Stimulated activated CD8-positive, alpha-beta memory T cell treated with anti-CD3 and anti-CD28 coated beads, Interleukin-4, amount 100 ng/mL, for 48 hours (primary cell): ENCODE data around the gene FMNL3.

Source experiments
- DNase-seq: peaks from one replicate; pipeline ENCODE4 v3.0.0-alpha.2; 2020

FMNL3 gene

GRCh38 chr12:49649892-49650291, 57.3 kb downstream of the FMNL3 start:
- no peak for DNase-seq

DNA sequence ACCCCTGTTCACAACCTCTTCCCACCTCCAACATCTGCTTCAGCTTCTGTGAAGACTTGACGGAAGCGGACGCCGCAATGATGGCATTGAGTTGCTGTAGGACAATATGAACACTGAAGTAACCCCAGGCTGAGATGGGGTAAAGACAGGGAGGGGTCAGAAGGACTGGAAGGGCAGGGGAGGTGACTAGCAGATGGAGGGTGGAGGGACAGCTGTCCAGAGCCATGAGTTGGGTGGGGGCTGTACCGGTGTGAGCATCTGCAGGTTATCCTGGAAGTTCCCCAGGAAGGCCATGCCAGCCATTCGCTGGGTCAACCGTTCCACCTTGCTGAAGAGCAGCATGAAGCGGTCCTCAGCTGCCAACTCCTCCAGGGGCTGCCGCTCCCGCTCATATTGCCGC, 57.8 kb downstream of the FMNL3 start:
- DNase-seq = no peak

DNA sequence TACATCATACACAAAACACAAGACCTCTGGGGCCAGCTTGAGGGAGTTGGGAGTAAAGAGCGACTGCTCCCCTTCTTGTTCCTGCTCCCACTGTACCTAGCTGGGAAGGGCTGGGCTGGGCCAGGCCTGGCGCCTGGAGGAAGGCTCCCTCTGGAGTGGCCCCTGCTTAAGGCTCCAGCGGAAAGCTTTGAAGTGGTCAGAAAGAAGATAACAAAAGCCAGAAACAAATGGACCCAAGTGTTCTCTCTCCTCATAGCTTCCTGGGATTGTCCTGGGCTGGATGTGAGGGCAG, 58.5 kb downstream of the FMNL3 start:
- DNase-seq = no peak

GRCh38 chr12:49647827-49648711, 59.1 kb downstream of the FMNL3 start:
- no peak for DNase-seq

DNA sequence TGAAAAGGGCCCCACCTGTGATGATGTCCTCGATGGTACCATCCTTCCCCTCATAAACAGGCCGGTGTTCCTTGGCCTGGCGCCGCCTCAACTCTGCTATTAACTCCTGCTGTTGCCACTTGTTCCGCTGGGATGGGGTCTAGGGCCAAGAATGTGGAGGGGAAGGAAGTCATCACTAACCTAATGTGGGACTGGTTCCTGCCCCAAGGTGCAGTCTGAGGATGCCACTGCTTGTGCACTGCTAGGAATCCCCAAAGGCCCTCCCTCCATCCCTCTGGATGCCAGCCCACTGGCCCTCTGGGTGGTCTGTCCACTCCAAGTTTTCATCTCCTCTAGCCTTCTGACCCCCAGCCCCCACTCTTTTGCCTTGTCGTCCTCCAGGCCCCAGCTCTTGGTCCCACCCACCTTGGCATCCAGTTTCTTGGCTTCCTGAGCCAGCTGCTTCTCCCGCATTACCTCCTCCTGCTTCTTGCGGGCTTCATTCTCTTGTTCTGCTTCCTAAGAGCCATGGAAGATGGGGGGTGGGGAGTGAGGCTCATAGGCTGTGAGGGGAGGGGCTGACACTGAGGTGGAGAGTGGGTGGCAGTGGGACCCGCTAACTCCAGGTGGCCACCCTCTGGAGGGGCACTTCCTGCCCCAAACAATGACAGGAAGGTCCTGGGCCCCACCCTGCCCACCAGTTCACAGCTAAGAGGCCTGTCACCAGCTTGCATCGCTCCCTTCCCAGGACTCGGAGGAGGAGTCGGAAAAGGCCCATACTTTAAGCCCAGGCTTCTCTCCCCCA, 60.1 kb downstream of the FMNL3 start:
- no peak for DNase-seq

DNA sequence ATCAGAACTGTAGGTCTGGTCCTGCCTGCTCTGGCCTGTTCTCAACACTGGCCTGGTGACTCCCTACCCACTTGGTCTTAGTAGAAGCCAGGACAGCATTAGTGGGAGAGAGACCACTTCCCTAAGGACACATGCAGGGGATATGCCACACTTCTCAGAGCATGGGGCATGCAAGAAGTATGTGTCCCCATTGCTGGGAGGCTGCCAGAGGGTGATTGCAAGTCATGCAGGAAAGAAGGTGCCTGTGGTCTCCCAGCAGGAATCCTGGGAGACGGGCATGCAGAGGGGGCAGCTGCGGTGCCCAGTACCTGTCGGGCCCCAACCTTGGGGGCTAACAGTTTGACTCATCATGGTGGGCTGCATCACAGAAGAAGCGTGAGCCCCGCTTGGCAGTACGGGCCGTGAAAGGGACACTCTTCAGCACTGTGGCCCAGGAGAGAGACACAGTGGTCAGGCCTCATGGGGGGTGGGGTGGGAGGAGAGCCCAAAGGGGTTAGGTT, 60.8 kb downstream of the FMNL3 start:
- DNase-seq = no peak

DNA sequence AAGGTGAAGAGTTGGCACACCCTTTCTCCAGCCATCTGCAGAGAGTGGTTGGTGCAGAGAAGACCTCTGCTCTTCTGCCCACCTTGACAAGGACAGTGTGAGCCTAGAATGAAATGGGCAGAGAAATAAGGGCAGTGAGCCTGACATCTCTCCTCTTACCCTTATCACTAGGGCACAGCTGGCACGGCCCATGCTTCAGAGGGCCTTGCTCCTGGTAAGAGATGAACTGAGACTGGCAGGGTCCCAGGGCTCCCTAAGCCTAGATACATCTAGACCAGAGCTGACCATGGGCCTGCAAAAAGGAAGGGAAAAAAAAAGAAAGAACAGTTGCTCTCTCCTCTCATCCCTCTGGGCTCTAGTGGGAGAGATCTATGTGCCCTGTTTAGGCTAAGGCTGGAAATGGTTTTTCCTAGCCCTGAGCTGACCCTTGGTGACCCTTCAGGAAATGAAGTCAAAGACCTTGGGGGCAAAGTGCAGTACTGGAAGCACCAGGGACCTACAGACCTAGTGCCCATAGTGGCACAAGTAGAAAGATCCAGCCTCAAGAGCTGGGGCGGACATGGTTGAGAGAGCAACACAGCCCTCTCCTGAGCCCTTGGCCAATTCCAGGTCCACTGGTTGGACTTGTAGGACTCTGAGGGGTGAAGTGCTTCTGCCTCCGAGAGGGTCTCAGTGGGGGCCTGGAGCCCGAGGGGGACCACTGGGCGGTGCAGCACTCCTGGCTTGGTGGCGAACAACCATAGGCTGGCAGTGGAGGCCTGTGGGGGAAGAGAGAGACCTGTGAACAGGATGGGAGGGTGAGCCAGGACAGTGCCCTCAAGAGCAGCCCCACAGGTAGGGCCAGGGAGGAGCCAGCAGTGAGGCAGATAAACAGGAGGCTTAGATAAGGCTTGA, 61.8 kb downstream of the FMNL3 start:
- DNase-seq = no peak

DNA sequence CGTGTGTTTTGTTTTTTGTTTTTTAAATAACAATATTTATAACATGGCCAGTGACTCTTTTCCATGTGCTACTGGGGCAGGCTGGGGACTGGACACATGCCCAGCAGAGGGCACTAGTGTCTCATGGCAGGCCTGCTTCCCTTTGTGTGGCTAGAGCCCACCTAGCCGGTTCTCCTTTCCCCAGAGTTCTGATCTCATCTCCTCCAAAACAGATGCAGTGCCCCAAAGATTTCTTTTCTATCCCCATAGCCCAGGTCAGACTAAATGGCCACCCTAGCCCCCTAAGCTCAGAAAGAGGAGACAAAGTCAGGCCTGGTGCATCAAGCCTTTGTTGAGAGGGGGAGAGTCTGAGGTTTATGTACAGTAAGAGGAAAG, 62.6 kb downstream of the FMNL3 start:
- peak; percentile 87 for DNase-seq

DNA sequence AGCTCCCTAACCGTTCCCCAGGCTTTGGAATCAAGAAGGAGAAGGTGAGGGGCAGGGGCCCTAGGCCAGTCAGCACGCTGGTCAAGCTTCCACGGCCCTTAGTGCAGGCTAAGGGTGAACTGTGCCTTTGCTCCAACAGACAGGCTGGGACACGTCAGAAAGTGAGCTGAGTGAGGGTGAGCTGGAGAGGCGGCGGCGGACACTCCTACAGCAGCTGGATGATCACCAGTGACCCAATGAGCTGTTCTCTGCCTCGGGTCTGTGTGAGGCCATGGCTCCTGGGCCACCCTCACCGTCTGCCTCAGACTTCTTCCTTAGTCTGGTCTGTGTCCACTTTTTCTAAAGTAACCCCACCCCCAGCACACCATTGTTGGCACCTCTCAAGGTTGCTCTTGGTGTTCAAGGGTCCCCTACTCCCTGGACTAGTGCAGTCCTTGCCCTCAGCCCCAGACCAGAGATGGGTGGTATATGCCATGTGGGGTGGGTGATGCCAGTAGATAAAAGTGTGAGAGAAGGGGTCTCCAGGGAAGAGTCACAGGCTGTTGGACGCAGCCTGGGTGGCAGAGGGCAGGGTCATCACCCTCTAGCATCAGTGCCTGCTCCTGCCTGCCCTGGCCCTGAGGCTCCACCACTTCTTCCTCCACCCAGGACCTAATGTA, 63.1 kb downstream of the FMNL3 start:
- DNase-seq = no peak

DNA sequence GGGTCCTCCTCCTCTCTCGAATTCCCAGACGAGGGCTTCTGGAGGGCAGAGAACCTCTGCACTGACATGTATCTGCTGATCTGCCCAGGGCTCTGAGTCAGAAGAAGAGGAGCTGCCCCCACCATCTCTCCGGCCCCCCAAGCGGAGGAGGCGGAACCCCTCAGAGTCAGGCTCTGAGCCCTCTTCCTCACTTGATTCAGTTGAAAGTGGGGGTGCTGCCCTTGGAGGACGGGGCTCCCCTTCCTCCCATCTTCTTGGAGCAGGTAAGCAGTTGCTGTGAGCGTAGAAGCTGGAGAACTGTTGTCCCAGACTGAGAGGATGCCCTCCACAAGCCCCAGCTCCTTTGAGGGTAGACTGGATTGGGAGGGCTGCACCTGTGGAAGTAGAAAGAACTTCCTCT, 64.1 kb downstream of the FMNL3 start:
- no peak for DNase-seq

DNA sequence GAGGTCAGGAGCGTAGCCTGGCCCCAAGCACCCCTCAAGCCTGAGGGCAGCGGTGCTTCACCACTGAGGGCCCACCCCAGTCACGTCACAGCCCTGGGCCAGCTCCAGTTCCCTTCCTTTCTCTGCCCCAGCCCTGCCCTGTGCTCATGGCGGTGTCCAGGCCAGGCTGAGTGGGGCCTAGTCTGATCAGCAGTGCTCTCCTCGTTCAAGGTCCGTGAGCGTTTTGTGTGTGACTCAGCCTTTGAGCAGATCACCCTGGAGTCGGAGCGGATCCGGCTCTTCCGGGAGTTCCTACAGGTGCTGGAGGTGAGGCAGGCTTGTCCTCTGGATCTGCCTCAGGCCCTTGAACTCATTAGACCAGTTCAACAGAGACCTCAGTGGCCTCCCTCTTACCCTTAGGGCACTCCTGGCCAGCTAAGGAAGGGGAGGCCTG, 64.8 kb downstream of the FMNL3 start:
- DNase-seq = no peak

DNA sequence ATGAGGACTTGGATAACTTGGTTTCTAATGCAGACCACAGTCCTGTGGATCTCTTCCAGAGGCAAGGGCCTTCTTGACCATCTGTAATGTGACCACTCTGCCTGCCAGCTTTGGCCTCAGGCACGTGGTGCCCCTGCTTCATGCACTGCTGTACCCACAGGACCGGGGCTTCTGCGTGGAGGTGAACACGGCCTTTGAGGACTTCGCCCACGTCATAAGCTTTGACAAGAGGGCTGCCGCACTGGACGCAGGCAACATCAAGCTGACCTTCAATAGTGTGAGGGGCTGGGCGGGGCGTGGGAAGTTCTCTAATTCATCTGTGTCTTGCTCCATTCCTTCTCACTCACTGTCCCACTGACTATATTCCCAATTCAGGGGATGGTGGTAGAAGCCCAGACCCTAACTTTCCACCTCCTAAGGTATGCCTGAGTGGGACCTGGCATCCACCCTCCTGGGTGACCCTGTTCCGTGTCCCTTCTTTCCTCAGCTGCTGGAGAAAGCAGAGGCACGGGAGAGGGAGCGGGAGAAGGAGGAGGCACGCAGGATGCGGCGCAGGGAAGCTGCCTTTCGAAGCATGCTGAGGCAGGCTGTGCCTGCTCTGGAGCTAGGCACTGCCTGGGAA, 65.3 kb downstream of the FMNL3 start:
- no peak for DNase-seq

DNA sequence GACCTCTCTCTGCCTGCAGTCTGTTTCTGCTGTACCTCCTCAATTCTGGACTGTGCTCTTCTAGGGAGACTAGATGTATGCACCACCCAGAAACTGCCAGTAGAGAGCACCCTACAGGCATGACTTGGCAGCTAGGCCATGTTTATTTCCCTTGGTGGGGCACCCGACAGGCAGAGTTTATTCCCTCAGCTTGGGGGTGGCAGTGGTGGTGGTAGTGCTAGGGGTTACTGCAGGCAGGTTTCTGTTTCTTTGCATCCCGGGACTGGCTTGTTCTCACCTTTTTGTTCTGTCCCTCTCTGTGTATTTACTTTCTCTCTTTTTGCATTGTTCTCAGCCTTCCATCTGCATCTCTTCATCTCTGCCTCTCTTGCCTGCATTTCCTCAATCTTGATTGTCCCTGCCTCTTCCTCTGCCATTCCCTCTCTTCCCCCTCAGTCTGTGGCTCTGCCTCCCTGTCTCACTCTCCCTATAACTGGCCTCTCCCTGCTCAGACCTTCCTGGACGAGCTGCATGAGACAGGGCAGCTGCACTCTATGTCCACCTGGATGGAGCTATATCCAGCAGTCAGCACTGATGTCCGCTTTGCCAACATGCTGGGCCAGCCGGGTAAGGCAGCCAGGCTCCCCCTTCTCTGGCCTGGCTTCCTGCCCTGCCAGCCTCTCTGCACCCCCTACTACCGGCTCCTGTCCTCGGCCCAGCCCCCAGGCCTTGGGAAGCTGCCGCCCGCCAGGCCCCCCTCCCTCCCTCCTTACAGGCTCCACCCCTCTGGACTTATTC, 70.0 kb downstream of the FMNL3 start:
- peak; percentile 66 for DNase-seq

GRCh38 chr12:49636574-49636973, 70.6 kb downstream of the FMNL3 start:
- no peak for DNase-seq

- no peak for DNase-seq
These were observed 71.5 kb downstream of the FMNL3 start for GRCh38 chr12:49635656-49636055.

DNA sequence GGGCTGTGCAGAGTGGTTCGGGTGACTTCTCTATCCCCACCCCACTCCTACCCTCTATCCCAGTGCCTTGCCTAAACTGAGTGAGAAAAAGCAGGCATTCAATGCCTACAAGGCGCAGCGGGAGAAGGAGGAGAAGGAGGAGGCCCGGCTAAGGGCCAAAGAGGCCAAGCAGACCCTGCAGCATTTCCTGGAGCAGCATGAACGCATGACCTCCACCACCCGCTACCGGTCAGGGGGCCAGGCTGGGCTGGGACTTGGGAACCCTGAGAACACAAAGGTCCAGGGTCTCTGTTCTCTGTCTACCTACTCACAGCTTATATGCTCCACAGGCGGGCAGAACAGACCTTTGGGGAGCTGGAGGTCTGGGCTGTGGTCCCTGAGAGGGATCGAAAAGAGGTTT, 72.2 kb downstream of the FMNL3 start:
- DNase-seq = no peak

- DNase-seq = no peak
These were observed 73.4 kb downstream of the FMNL3 start for GRCh38 chr12:49633703-49634345.

DNA sequence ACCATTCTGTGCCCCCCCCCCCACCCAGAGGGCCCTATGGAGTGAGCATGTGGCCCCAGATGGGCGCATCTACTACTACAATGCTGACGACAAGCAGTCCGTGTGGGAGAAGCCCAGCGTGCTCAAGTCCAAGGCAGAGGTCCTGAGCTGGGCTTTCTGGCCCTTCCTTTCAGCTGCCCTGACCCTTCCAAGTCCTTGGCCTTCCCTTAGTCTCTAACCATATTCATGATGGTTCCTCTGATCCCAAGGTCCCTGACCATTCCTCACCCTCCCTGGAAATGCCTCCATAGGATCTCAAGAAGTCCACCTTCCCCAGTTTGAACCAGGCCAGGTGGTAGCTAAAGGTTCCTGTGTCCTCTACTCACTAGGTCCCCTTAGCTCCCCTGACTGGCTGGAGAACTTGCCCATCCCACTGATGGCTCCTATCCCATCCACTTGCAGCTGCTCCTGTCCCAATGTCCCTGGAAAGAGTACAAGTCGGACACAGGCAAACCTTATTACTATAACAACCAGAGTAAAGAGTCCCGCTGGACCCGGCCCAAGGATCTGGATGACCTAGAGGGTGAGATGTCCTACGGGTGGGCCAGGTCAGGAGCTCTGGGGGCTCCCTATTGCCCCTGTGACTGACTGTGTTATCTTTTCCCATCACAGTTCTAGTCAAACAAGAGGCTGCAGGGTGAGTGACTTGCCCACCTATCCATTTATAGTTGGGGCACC, 74.1 kb downstream of the FMNL3 start:
- DNase-seq = no peak

DNA sequence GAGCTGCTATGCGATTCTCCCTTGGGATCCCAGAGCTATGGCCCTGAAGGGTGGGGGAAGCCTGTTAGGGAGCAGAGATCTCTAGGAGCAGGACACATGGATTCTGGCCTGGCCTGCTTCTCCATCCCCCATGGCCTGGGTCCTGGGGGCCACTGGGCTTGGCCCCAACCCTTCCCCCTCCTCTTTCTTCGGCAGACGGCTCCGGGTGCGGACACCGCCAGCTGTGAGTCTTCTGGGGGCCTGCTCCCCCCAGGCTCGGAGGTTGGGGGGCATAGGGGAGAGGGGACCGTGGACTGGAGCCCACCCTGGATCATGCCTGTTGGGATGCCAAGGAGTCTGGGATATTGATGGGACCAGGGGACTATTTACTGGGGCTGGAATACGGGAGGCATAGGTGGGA, 74.8 kb downstream of the FMNL3 start:
- DNase-seq = no peak

DNA sequence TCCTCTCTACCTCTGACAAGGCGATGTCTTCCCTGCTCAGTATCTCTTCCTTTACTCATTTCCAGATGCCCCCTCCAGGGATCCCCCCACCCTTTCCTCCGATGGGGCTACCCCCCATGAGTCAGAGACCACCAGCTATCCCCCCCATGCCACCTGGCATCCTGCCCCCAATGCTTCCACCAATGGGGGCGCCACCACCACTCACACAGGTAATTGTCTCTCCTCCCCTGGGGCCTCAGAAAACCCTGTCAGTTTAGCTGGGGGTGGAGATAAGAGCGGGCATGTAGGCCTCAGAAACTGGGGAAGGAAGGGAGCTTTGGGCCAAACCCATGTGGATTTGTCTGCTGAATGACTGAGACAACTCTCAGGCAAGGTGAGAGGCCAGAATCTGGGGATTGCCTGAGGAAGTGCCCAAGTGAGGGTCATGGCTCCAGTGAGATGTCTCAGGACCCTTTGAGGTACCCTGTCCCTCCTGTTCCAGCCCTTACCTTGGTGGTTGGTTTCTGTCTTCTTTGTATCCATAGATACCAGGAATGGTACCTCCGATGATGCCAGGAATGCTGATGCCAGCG, 75.8 kb downstream of the FMNL3 start:
- DNase-seq = peak; percentile 22
